GM23248 (cell line): ENCODE measurements around the gene SLC5A7. TPM values are rescaled to one million over a fixed set of nuclear protein-coding genes. Genes with fewer than 3 reads are reported as not detected.

Source experiments
- DNase-seq: peaks from one replicate; pipeline ENCODE4 v3.0.0-alpha.2; 2015
- H2AFZ ChIP-seq: fragments of 200-600 bp; sonication (generic); 2 replicates; pipeline ENCODE4 v1.6.1; 2016; ENCODE audit warnings: antibody characterized with exemption
- H3F3A ChIP-seq: fragments of 200-600 bp; sonication (generic); 2 replicates; pipeline ENCODE4 v1.6.1; 2016; ENCODE audit warnings: mild to moderate bottlenecking, antibody characterized with exemption, mixed run types; ENCODE audit not compliant: insufficient read depth
- H3K27ac ChIP-seq: fragments of 200-600 bp; sonication (generic); 2 replicates; pipeline ENCODE4 v1.5.1; 2016; ENCODE audit warnings: mild to moderate bottlenecking
- H3K27me3 ChIP-seq: fragments of 200-600 bp; sonication (generic); replicated peaks from 2 replicates; pipeline ENCODE4 v1.6.1; 2016; ENCODE audit warnings: mild to moderate bottlenecking; ENCODE audit not compliant: insufficient read depth
- H3K36me3 ChIP-seq: fragments of 200-600 bp; sonication (generic); 2 replicates; pipeline ENCODE4 v1.6.1; 2016; ENCODE audit warnings: low read depth, mild to moderate bottlenecking
- H3K4me1 ChIP-seq: fragments of 200-600 bp; sonication (generic); 2 replicates; pipeline ENCODE4 v1.6.1; 2016; ENCODE audit warnings: mild to moderate bottlenecking; ENCODE audit not compliant: insufficient read depth
- H3K4me2 ChIP-seq: fragments of 200-600 bp; sonication (generic); one replicate; pipeline ENCODE4 v1.6.1; 2016; ENCODE audit warnings: mild to moderate bottlenecking; ENCODE audit not compliant: unreplicated experiment
- H3K4me3 ChIP-seq: fragments of 200-600 bp; sonication (generic); 2 replicates; pipeline ENCODE4 v1.5.1; 2016; ENCODE audit warnings: mild to moderate bottlenecking
- H3K79me2 ChIP-seq: fragments of 200-600 bp; sonication (generic); 2 replicates; pipeline ENCODE4 v1.6.1; 2016; ENCODE audit warnings: mild to moderate bottlenecking; ENCODE audit not compliant: insufficient read depth
- H3K9ac ChIP-seq: fragments of 200-600 bp; sonication (generic); 2 replicates; pipeline ENCODE4 v1.6.1; 2016; ENCODE audit warnings: mild to moderate bottlenecking
- H3K9me2 ChIP-seq: fragments of 200-600 bp; sonication (generic); 2 replicates; pipeline ENCODE4 v1.6.1; 2016; ENCODE audit warnings: mixed run types, mild to moderate bottlenecking, moderate library complexity; ENCODE audit not compliant: insufficient read depth
- H3K9me3 ChIP-seq: fragments of 200-600 bp; sonication (generic); one replicate; pipeline ENCODE4 v1.6.1; 2017; ENCODE audit warnings: low read depth
- H4K20me1 ChIP-seq: fragments of 200-600 bp; sonication (generic); 2 replicates; pipeline ENCODE4 v1.6.0; 2016; ENCODE audit not compliant: insufficient read depth
- EZH2 ChIP-seq: fragments of 200-600 bp; sonication (generic); IDR thresholded peaks from 2 replicates; pipeline ENCODE4 v1.6.1; 2018; ENCODE audit warnings: antibody characterized with exemption, mild to moderate bottlenecking; ENCODE audit not compliant: insufficient read depth, poor library complexity, severe bottlenecking
- EZH2phosphoT487 ChIP-seq: fragments of 200-600 bp; sonication (generic); IDR thresholded peaks from 2 replicates; pipeline ENCODE4 v1.6.1; 2018; ENCODE audit warnings: antibody characterized with exemption, moderate library complexity, mild to moderate bottlenecking, low read depth; ENCODE audit not compliant: insufficient read depth
- WGBS, 2 experiments: methylation state at CpG; one replicate each; pipeline ENCODE4 v1.1.6; 2015 to 2017; ENCODE audit warnings: low lambda C conversion rate in 2 of 2, low coverage in 1 of 2; ENCODE audit errors: missing lambda C conversion rate in 2 of 2; 5-methylcytosine and 5-hydroxymethylcytosine counted together
- in situ Hi-C: fragments of 300-500 bp; cut with MboI; formaldehyde crosslinking; loops from 2 replicates; pipeline ENCODE4 v1.15.0; 2020
- polyA plus RNA-seq: library from polyadenylated mRNA; unstranded; fragments of >200 nt; fragmentation: Nextera tagmentation; extraction: Ambion mirVana; gene quantifications from 2 replicates; pipeline ENCODE4 v1.2.1, GENCODE V29; 2016
- total RNA-seq: library from RNA; depleted of rRNA; stranded (reverse); fragments of >200 nt; shearing (Covaris generic); gene quantifications from 2 replicates; pipeline ENCODE4 v1.2.3, GENCODE V29; 2014; rRNA removed

The SLC5A7 gene
- not detected in 2 replicates for total RNA-seq
- not detected in 2 replicates for polyA plus RNA-seq

GRCh38 chr2:107986278-107987217 is at the start of gene SLC5A7:
TSS of gene SLC5A7 (plus strand) at chr2:107986524. CDS start at chr2:107988156, 1,632 bp downstream.
- no peak for TF ChIP-seq EZH2
- TF ChIP-seq EZH2phosphoT487 = no peak
- Histone ChIP-seq H3K4me2 (no peak within 1 kb of the TSS), H3K9ac (no peak within 1 kb of the TSS), H3K4me3 (no peak within 1 kb of the TSS), H3K27me3 (peaks cover 18% of the 10 kb centered on the region), H4K20me1 (no peaks in the 10 kb centered on the region), H2AFZ (no peak within 1 kb of the TSS), H3K9me3 (no peaks in the 10 kb centered on the region), H3K36me3 (no peaks in the 10 kb centered on the region), H3K4me1 (no peaks in the 10 kb centered on the region), H3K9me2 (no peaks in the 10 kb centered on the region), H3K79me2 (no peaks in the 10 kb centered on the region), H3F3A (no peaks in the 10 kb centered on the region), H3K27ac (no peak within 1 kb of the TSS)
- in situ Hi-C loops = no loop called here
- DNase-seq = no peak
- WGBS, 2 experiments = 4% methylated on average over 35 to 75 of the region's 75 CpGs

GRCh38 chr2:107961395-107961794 is 24.9 kb upstream of the SLC5A7 start:
- H3K4me2 ChIP-seq = no peak overlapping the region
- no peak overlapping the region for H3K9ac ChIP-seq
- H2AFZ ChIP-seq = no peak overlapping the region
- in situ Hi-C loops = no loop called here
- H4K20me1 ChIP-seq = no peaks in the 10 kb centered on the region
- H3K4me3 ChIP-seq = no peak overlapping the region
- WGBS, 2 experiments = 6 to 10% methylated on average over 4 of the region's 4 CpGs
- no peaks in the 10 kb centered on the region for H3K36me3 ChIP-seq
- no peaks in the 10 kb centered on the region for H3K4me1 ChIP-seq
- H3K27ac ChIP-seq = no peak overlapping the region
- no peaks in the 10 kb centered on the region for H3F3A ChIP-seq
- no peaks in the 10 kb centered on the region for H3K27me3 ChIP-seq
- H3K9me2 ChIP-seq = no peaks in the 10 kb centered on the region
- no peak for TF ChIP-seq EZH2phosphoT487
- no peak for TF ChIP-seq EZH2
- no peaks in the 10 kb centered on the region for H3K79me2 ChIP-seq
- no peaks in the 10 kb centered on the region for H3K9me3 ChIP-seq
- no peak for DNase-seq

GRCh38 chr2:107964185-107964584 is 22.1 kb upstream of the SLC5A7 start:
- Histone ChIP-seq H3K9me2 (no peaks in the 10 kb centered on the region), H4K20me1 (no peaks in the 10 kb centered on the region), H3F3A (no peaks in the 10 kb centered on the region), H3K9ac (no peak overlapping the region), H2AFZ (no peak overlapping the region), H3K4me1 (no peaks in the 10 kb centered on the region), H3K9me3 (no peaks in the 10 kb centered on the region), H3K79me2 (no peaks in the 10 kb centered on the region), H3K27me3 (no peaks in the 10 kb centered on the region), H3K4me2 (no peak overlapping the region), H3K27ac (no peak overlapping the region), H3K4me3 (no peak overlapping the region), H3K36me3 (no peaks in the 10 kb centered on the region)
- TF ChIP-seq EZH2 (no peak), EZH2phosphoT487 (no peak)
- in situ Hi-C loops = no loop called here
- DNase-seq = no peak
- 23 to 24% methylated on average over 1 of the region's 1 CpG for WGBS, 2 experiments

- in situ Hi-C loops = no loop called here
- TF ChIP-seq EZH2phosphoT487 (no peak), EZH2 (no peak)
These were observed 1.6 kb upstream of the SLC5A7 start for GRCh38 chr2:107984707-107985106.

More at GRCh38 chr2:107984707-107985106, 1.6 kb upstream of the SLC5A7 start:
- no peaks in the 10 kb centered on the region for H3K4me1 ChIP-seq
- WGBS, 2 experiments = 32 to 43% methylated on average over 2 of the region's 2 CpGs
- H2AFZ ChIP-seq = no peak overlapping the region
- no peak overlapping the region for H3K27ac ChIP-seq
- H3K4me3 ChIP-seq = no peak overlapping the region
- H3K27me3 ChIP-seq = peaks cover 18% of the 10 kb centered on the region
- H3K4me2 ChIP-seq = no peak overlapping the region
- DNase-seq = no peak
- no peaks in the 10 kb centered on the region for H3F3A ChIP-seq
- no peaks in the 10 kb centered on the region for H4K20me1 ChIP-seq
- no peaks in the 10 kb centered on the region for H3K9me3 ChIP-seq
- H3K9ac ChIP-seq = no peak overlapping the region
- no peaks in the 10 kb centered on the region for H3K79me2 ChIP-seq
- no peaks in the 10 kb centered on the region for H3K36me3 ChIP-seq
- no peaks in the 10 kb centered on the region for H3K9me2 ChIP-seq
